HepG2 (cell line): ENCODE data around the gene C16orf95. TPM values are rescaled to one million over a fixed set of nuclear protein-coding genes. Genes with fewer than 3 reads are reported as not detected.

ENCODE experiments used
- ATAC-seq: fragments of 200-7000 bp; cut with Tn5 transposase; 3 replicates; pipeline ENCODE4 v1.9.1; 2020; ENCODE audit warnings: mild to moderate bottlenecking, moderate library complexity
- BruUV-seq: library from RNA; stranded (reverse); fragments of 400-500 nt; replicated peaks from 2 replicates; lab custom pipeline; 2021; lab: Mats Ljungman, UMichigan
- CTCF ChIA-PET: fragments of 300-600 bp; formaldehyde crosslinking; extraction: SDS; loops from one replicate; lab custom pipeline; 2021; ENCODE audit warnings: low total read pairs, inconsistent platforms, low intra/inter-chr PET ratio; lab: Yijun Ruan, JAX
- POLR2A ChIA-PET: fragments of 350-600 bp; sonication (Branson Sonifier 250); formaldehyde crosslinking; loops from one replicate; lab custom pipeline; 2020; ENCODE audit warnings: antibody characterized with exemption, inconsistent platforms; lab: Yijun Ruan, JAX
- DNase-seq: peaks from one replicate; pipeline ENCODE4 v3.0.0-alpha.2; 2015; ENCODE audit warnings: low spot score
- FAIRE-seq: peaks from 3 replicates; lab custom pipeline; 2011; peaks lifted over from hg19 to GRCh38; lab: Jason Lieb, UNC
- H2AFZ ChIP-seq: one replicate; pipeline ENCODE4 v1.6.1; 2011; ENCODE audit warnings: low read length, inconsistent platforms
- H3K27ac ChIP-seq: fragments of 300-600 bp; 3 replicates; pipeline ENCODE4 v1.8.0; 2011; ENCODE audit warnings: mixed run types, mild to moderate bottlenecking, mixed read lengths, low read length, inconsistent platforms; ENCODE audit not compliant: insufficient read depth; ENCODE audit errors: extremely low read length
- H3K27me3 ChIP-seq, 2 experiments: fragments of 200-600 bp in 1 of 2; 2 replicates in 1 of 2; 3 replicates in 1 of 2; pipeline versions ENCODE4 v1.6.0 to v1.8.0; 2011; ENCODE audit warnings: low read length in 2 of 2, mild to moderate bottlenecking in 2 of 2, moderate library complexity in 2 of 2, inconsistent platforms in 1 of 2; ENCODE audit not compliant: insufficient read depth in 2 of 2, control insufficient read depth in 1 of 2
- H3K36me3 ChIP-seq, 2 experiments: fragments of 200-600 bp in 1 of 2; replicated peaks in 1 of 2; 2 replicates in 1 of 2; 3 replicates in 1 of 2; pipeline versions ENCODE4 v1.5.1 to v1.8.0; 2011; ENCODE audit warnings: low read length in 2 of 2, inconsistent platforms in 1 of 2; ENCODE audit not compliant: insufficient read depth in 2 of 2, control insufficient read depth in 1 of 2
- H3K4me1 ChIP-seq: 2 replicates; pipeline ENCODE4 v1.5.1; 2012; ENCODE audit warnings: low read length, inconsistent platforms; ENCODE audit not compliant: insufficient read depth
- H3K4me2 ChIP-seq: 2 replicates; pipeline ENCODE4 v1.6.0; 2011; ENCODE audit warnings: low read depth, low read length, inconsistent platforms
- H3K4me3 ChIP-seq, 3 experiments: fragments of 200-600 bp in 1 of 3; sonication (generic), shearing (Covaris generic) in 1 of 3; replicated peaks in 1 of 3; 2 replicates each; pipeline ENCODE4 v1.5.1; 2011 to 2016; ENCODE audit warnings: low read length in 3 of 3, inconsistent platforms in 2 of 3, low read depth in 2 of 3, mild to moderate bottlenecking in 2 of 3, control low read depth in 1 of 3, mixed read lengths in 1 of 3; ENCODE audit not compliant: insufficient read depth in 1 of 3
- H3K79me2 ChIP-seq: one replicate; pipeline ENCODE4 v1.6.1; 2011; ENCODE audit warnings: low read length, inconsistent platforms; ENCODE audit not compliant: insufficient read depth
- H3K9ac ChIP-seq: 2 replicates; pipeline ENCODE4 v1.6.0; 2011; ENCODE audit warnings: mild to moderate bottlenecking, low read depth, low read length, inconsistent platforms; ENCODE audit not compliant: insufficient read depth
- H3K9me3 ChIP-seq: 2 replicates; pipeline ENCODE4 v1.5.1; 2012; ENCODE audit warnings: mild to moderate bottlenecking, low read length
- H4K20me1 ChIP-seq: 2 replicates; pipeline ENCODE4 v1.6.0; 2011; ENCODE audit warnings: inconsistent platforms, mild to moderate bottlenecking, low read length, moderate library complexity; ENCODE audit not compliant: insufficient read depth
- ARNT2 ChIP-seq: sonication (generic); formaldehyde crosslinking; IDR thresholded peaks from 2 replicates; pipeline ENCODE4 v1.8.0; 2022; ENCODE audit warnings: mild to moderate bottlenecking, low read depth, missing genetic modification reagents, moderate library complexity
- DMAP1 ChIP-seq: IDR thresholded peaks from 2 replicates; pipeline ENCODE4 v1.6.1; 2016
- ESRRA ChIP-seq: sonication (generic); formaldehyde crosslinking; IDR thresholded peaks from 2 replicates; pipeline ENCODE4 v1.5.1; 2020; ENCODE audit warnings: mild to moderate bottlenecking, low read depth, missing genetic modification reagents
- GFI1 ChIP-seq: sonication (generic); formaldehyde crosslinking; IDR thresholded peaks from 2 replicates; pipeline ENCODE4 v1.5.0; 2020; ENCODE audit warnings: missing genetic modification reagents, mild to moderate bottlenecking, borderline replicate concordance
- IRF9 ChIP-seq: sonication (generic); formaldehyde crosslinking; IDR thresholded peaks from 2 replicates; pipeline ENCODE4 v1.8.0; 2022; ENCODE audit warnings: missing genetic modification reagents, mild to moderate bottlenecking, borderline replicate concordance
- NCOA2 ChIP-seq: sonication (generic); formaldehyde crosslinking; IDR thresholded peaks from 2 replicates; pipeline ENCODE4 v1.8.0; 2022; ENCODE audit warnings: inconsistent platforms
- RFX1 ChIP-seq: fragments of 450-650 bp; IDR thresholded peaks from 2 replicates; pipeline ENCODE4 v1.6.1; 2017
- TMF1 ChIP-seq: sonication (generic); formaldehyde crosslinking; IDR thresholded peaks from 2 replicates; pipeline ENCODE4 v1.8.1; 2022; ENCODE audit warnings: low read depth, missing genetic modification reagents
- ZMYM3 ChIP-seq: sonication (generic); formaldehyde crosslinking; IDR thresholded peaks from 2 replicates; pipeline ENCODE4 v1.5.1; 2020; ENCODE audit warnings: mild to moderate bottlenecking, missing genetic modification reagents
- ZNF292 ChIP-seq: sonication (generic); formaldehyde crosslinking; IDR thresholded peaks from 2 replicates; pipeline ENCODE4 v1.8.1; 2022; ENCODE audit warnings: mild to moderate bottlenecking, low read depth, missing genetic modification reagents, borderline replicate concordance
- ZNF431 ChIP-seq: sonication (generic); formaldehyde crosslinking; IDR thresholded peaks from 2 replicates; pipeline ENCODE4 v1.9.0; 2022; ENCODE audit warnings: missing genetic modification reagents, low read depth, mild to moderate bottlenecking, borderline replicate concordance
- ZNF530 ChIP-seq: sonication (generic); formaldehyde crosslinking; IDR thresholded peaks from 2 replicates; pipeline ENCODE4 v1.5.0; 2020; ENCODE audit warnings: low read depth, mild to moderate bottlenecking, missing genetic modification reagents
- WGBS: methylation state at CpG from one replicate; pipeline ENCODE4 v1.1.6; 2017; ENCODE audit warnings: low lambda C conversion rate; 5-methylcytosine and 5-hydroxymethylcytosine counted together
- in situ Hi-C: cut with HindIII; loops from 2 replicates; pipeline ENCODE4 v1.10.0; 2017; ENCODE audit warnings: low pct_unique_long_range_greater_than_20kb; ENCODE audit not compliant: extremely low pct_ligation_motif_present
- intact Hi-C: fragments of 100-400 bp; cut with micrococcal nuclease; formaldehyde crosslinking; loops from one replicate; pipeline ENCODE4 v1.10.0; 2022; ENCODE audit not compliant: unreplicated experiment
- polyA plus RNA-seq, 8 experiments: library from polyadenylated mRNA; depleted of rRNA in 3 of 8; stranded (reverse) in 7 of 8; unstranded in 1 of 8; fragments of >200 nt; fragmentation: Illumina TruSeq in 4 of 8; extraction: Trizol in 4 of 8; gene quantifications; 2 replicates each; pipeline versions ENCODE4 v1.2.1 to v1.2.3, GENCODE V29; 2011 to 2016; ENCODE audit warnings: low read depth in 4 of 8, missing spikeins in 1 of 8, mixed read lengths in 1 of 8; ENCODE audit not compliant: insufficient read depth in 1 of 8
- total RNA-seq, 5 experiments: library from RNA; depleted of rRNA; stranded (reverse); fragments of >200 nt; fragmentation: Illumina TruSeq; extraction: Trizol; gene quantifications; 2 replicates each; pipeline ENCODE4 v1.2.3, GENCODE V29; 2016; ENCODE audit warnings: low read depth in 1 of 5
- TF ChIP-seq, protein P1 (sequence below): sonication (generic); formaldehyde crosslinking; IDR thresholded peaks from 2 replicates; pipeline ENCODE4 v1.4.0; 2020; ENCODE audit warnings: missing genetic modification reagents

C16orf95 gene
- total and polyA plus RNA-seq, 2 of the 13 experiments (the other 11 are each of a cell fraction or from before 2014, with no cell fraction given): 2.8 to 8.6 TPM

DNA sequence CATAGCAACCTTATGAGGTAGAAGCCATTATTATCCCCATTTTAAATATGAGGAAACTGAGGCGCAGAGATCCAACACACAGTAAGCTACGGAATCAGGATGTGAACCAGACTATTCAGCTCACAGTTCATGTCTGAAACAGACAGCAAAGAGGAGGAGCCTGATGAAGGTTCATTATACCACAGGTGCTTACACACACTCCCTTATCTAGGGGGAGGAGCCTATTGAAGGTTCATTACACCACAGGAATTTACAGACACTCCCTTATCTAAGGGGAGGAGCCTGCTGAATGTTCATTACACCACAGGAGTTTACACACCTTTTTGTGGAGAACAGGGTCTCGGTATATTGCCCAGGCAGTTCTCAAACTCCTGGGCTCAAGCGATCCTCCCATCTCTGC, 21.9 kb downstream of the C16orf95 start (continued):
- TF ChIP-seq NCOA2: 0 out of 2 replicates have a peak, but pooled peaks have one; percentile 3

DNA sequence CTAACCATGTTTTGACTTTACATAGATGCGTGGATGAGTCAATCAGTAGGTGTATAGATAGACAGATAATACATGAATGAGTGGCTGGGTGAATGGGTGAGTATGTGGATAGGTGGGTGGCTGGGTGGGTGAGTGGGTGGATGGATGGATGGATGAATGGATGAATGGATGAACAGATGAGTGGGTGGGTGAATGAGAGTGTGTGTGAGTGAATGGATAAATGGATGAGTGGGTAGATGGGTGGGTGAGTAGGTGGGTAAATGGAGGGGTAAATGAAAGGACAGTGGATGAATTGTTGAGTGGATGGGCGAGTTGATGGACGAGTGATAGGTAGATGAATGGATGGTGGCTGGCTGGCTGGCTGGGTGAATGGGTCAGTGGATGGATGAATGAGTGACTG, 23.2 kb downstream of the C16orf95 start:
- DNase-seq: no peak
- Histone ChIP-seq H3K9ac (no peak overlapping the region), H3K79me2 (no peaks in the 10 kb centered on the region), H3K36me3 (no peaks in the 10 kb centered on the region), H2AFZ (no peak overlapping the region), H3K27me3 (no peaks in the 10 kb centered on the region), H3K27ac (no peak overlapping the region), H3K9me3 (no peaks in the 10 kb centered on the region), H3K4me3 (no peak overlapping the region), H3K4me2 (no peak overlapping the region), H4K20me1 (no peaks in the 10 kb centered on the region), H3K4me1 (peaks cover 25% of the 10 kb centered on the region)
- intact Hi-C loops (no loop called here), in situ Hi-C loops (no loop called here)
- no peak for FAIRE-seq
- TF ChIP-seq ESRRA (CRISPR knock-in tag) (no peak), ZNF530 (no peak), ZNF431 (no peak), ZNF292 (CRISPR knock-in tag) (no peak), GFI1 (CRISPR knock-in tag) (no peak), RFX1 (no peak), TMF1 (no peak), IRF9 (CRISPR knock-in tag) (no peak), ARNT2 (CRISPR knock-in tag) (no peak), ZMYM3 (CRISPR knock-in tag) (no peak), DMAP1 (CRISPR knock-in tag) (no peak)
- TF ChIP-seq, protein P1, sequence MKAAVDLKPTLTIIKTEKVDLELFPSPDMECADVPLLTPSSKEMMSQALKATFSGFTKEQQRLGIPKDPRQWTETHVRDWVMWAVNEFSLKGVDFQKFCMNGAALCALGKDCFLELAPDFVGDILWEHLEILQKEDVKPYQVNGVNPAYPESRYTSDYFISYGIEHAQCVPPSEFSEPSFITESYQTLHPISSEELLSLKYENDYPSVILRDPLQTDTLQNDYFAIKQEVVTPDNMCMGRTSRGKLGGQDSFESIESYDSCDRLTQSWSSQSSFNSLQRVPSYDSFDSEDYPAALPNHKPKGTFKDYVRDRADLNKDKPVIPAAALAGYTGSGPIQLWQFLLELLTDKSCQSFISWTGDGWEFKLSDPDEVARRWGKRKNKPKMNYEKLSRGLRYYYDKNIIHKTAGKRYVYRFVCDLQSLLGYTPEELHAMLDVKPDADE (CRISPR knock-in tag): no peak
- BruUV-seq: no TSS peak
- WGBS: 91% methylated on average over 3 of the region's 3 CpGs
- CTCF ChIA-PET: no interaction called here
- ATAC-seq: no peak
- POLR2A ChIA-PET: no interaction called here
